Breast epithelium (tissue), 3 donors: ENCODE results near the gene MEAK7.

Source experiments
- CTCF ChIP-seq, 3 donors: fragments of 450-650 bp; IDR thresholded peaks; one replicate each; pipeline ENCODE4 v1.5.1; 2016 to 2017; ENCODE audit warnings: antibody characterized with exemption in 3 of 3, mild to moderate bottlenecking in 3 of 3, moderate library complexity in 3 of 3
- POLR2A ChIP-seq: fragments of 450-650 bp; IDR thresholded peaks from one replicate; pipeline ENCODE4 v1.6.1; 2016; ENCODE audit warnings: antibody characterized with exemption, mild to moderate bottlenecking, moderate library complexity
- POLR2AphosphoS5 ChIP-seq, 3 donors: sonication (generic); formaldehyde crosslinking; IDR thresholded peaks; one replicate each; pipeline ENCODE4 v1.6.1; 2017; ENCODE audit warnings: antibody characterized with exemption in 3 of 3

GRCh38 chr16:84553873-84554399 lies 49.5 kb upstream of the MEAK7 start:
- TF ChIP-seq CTCF (IDR thresholded peaks at IDR 0.05) (no peak), POLR2A (no peak), POLR2AphosphoS5 (IDR thresholded peaks at IDR 0.05) (no peak)
